22Rv1 (cell line): Measurements from ENCODE around the gene RAD21L1.

Experiments used
- CTCF ChIP-seq: fragments of 450-650 bp; IDR thresholded peaks from 2 replicates; pipeline ENCODE4 v1.5.1; 2017; ENCODE audit warnings: mild to moderate bottlenecking
- ZFX ChIP-seq: fragments of 450-650 bp; IDR thresholded peaks from 2 replicates; pipeline ENCODE4 v1.6.1; 2017; ENCODE audit warnings: antibody characterized with exemption, borderline replicate concordance

GRCh38 chr20:1197801-1198200, 28.0 kb upstream of the RAD21L1 start:
- TF ChIP-seq CTCF (no peak), ZFX (no peak)
